Measurements from ENCODE around the gene ABI2.
A peak's percentile ranks its signal among the peaks of the same experiment; 100 is the strongest.
"Not testable (repeated sequence)": the region's sequence is repeated elsewhere in the genome, so short reads cannot be mapped to it uniquely, and the experiment has no call there.

The ABI2 gene

DNA sequence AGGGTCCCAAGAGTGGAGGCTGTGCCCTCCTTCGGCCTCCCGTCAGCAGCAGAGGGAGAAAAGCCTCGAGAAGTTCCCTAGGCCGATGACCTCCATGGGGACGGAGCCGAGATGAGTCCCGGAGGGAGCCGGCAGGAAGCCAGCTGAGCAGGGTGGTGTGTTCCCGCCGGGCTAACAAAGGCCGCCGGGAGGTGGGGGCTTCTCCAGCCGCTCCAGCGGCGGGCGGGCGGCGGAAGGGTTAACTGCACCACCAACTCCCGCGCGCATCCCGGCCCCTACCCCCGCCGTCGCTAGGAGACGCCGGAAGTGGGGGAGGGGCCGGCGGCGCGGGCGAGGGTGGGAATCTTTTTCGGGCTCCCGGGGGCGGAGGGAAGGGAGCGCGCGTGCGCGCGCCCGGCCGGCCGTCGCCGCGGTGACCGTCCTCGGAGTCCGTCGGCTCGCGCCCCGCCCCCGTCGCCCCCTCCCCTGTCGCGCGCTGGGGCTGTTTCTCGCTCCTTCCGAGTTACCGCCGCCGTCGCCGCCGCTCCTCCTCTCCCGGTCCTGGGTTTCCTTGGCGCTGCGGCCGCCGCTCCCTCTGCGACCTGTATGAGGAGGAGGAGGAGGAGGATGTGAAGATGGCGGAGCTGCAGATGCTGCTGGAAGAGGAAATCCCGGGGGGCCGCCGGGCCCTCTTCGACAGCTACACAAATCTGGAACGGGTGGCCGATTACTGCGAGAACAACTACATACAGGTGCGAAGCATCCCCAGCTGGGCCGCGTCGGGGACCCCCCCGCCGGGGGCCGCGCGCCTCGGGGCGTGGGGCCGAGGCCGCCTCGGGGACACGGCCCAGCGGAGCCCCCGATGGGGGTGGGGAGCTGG lies at the start of gene ABI2:
Gene ABI2, plus strand, starts transcription at position 494 of the 859 bp plus-strand sequence. Its CDS starts 121 bp downstream, at position 615.
- peak within 1 kb of the TSS; percentile 94 for H3K27ac ChIP-seq

GRCh38 chr2:203279288-203279687 lies 48.9 kb upstream of the ABI2 start:
- H3K27ac ChIP-seq = no peak overlapping the region
- TF ChIP-seq CTCF (conservative IDR thresholded peaks at IDR 0.05) = no peak

More for the DNA sequence above, at the start of gene ABI2:
- no peak for TF ChIP-seq CTCF (conservative IDR thresholded peaks at IDR 0.05)

DNA sequence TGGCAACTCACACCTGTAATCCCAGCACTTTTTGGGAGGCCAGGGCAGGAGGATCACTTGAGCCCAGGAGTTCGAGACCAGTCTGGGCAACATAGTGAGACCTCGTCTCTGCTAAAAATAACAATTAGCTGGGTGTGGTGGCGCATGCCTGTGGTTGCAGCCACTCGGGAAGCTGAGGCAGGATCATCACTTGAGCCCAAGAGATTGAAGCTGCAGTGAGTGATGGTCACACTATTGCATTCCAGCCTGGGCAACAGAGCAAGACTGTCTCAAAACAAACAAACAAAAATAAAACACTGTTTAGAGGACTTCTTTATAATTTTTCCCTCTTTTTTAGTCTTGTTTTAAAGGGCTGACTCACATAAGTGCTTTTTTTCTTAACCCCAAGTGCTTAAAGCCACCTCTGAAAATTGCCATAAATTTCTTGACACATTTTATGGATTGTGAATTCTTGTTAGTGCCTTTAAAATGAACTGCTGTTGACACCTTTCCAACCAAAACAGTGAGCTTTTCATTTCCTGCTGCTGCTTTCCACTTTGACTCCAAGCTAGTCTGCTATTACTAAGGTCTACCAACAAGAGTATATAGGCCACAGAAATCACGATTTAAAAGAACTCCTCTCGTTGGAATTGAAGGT lies 47.6 kb upstream of the ABI2 start:
- H3K27ac ChIP-seq = no peak overlapping the region

DNA sequence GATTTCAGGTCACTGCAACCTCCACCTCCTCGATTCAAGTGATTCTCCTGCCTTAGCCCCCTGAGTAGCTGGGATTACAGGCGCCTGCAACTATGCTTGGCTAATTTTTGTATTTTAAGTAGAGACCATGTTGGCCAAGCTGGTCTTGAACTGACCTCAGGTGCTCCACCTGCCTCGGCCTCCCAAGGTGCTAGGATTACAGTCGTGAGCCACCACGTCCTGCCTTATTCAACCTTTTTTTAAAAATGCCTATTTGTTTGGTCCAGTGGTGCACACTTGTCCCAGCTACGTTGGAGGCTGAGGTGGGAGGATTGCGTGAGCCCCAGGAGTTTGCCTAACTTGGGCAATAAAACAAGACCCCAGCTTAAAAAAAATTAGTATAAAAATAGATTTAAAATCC lies 46.1 kb upstream of the ABI2 start:
- TF ChIP-seq CTCF (conservative IDR thresholded peaks at IDR 0.05) = no peak
- no peak overlapping the region for H3K27ac ChIP-seq

More for the DNA sequence above, 47.6 kb upstream of the ABI2 start:
- TF ChIP-seq CTCF (conservative IDR thresholded peaks at IDR 0.05) = no peak

- H3K27ac ChIP-seq = no peak overlapping the region
- TF ChIP-seq CTCF (conservative IDR thresholded peaks at IDR 0.05) = no peak
Measured at GRCh38 chr2:203286532-203286931, 41.7 kb upstream of the ABI2 start.

DNA sequence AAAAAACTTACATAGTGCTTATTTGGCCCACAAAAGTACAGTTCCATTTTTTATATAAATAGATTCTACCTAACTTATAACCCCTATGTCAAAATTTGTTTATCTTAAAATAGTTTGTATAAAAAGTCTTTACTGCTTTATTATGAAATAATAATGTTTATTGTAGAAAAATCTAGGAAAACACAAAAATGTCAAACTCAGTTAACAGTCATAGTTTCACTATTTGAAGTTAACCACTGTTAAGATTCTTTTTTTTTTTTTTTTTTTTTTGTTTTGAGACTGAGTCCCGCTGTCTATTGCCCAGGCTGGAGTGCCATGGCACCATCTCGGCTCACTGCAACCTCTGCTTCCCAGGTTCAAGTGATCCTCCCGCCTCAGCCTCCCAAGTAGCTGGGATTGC lies 26.5 kb upstream of the ABI2 start:
- no peak for TF ChIP-seq CTCF (conservative IDR thresholded peaks at IDR 0.05)
- no peak overlapping the region for H3K27ac ChIP-seq

DNA sequence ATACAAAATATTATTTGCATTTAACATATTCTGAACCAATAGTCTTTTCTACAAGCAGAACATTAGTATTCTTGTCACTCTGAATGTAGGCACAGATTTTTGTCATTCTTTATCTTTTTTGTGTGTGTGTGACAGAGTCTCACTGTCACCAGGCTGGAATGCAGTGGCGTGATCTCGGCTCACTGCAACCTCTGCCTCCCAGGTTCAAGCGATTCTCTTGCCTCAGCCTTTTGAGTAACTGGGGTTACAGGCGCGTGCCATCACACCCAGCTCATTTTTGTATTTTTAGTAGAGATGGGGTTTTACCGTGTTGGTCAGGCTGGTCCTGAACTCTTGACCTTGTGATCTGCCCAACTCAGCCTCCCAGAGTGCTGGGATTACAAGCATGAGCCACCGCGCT lies 25.6 kb upstream of the ABI2 start:
- H3K27ac ChIP-seq = not testable (repeated sequence)

Measured in VCaP (cell line).